Measurements from ENCODE around the gene ABLIM3.

The ABLIM3 gene

DNA sequence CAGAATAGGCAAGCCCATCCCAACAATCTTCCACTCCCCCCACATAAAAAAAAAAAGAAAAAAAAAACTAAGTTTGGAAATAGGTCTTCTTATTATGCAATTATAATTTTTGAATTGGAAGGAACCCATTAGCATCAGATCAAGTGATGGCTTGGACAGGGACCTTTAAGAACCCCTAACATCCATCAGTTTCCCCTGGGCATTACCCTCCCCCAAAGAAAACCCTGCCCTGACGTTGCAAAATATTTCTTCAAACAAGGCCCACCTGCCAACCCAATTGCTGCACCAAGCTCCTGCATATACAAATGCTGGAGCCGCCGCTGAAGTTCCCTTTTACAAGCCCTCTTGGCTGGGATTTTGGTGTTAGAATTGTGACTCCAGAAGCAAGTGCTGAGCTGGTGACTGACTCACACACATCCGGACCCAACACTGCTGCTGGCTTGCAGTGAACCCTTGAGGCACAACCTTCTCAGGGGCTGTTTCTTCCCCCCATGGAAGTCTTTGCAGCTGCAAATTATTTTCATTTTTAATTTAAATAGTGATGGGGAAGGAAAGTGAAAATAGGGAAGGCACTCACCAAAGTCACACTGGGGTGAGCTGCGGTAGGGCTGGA, 74.3 kb downstream of the ABLIM3 start:
- in situ Hi-C loops (cut with HindIII; ENCODE audit: low pct_ligation_motif_present, low sequenced_read_pairs): no loop called here
- Histone ChIP-seq H3K27ac (no peak overlapping the region), H3K36me3 (replicated peaks) (no peaks in the 10 kb centered on the region), H3K27me3 (replicated peaks) (no peaks in the 10 kb centered on the region), H3K4me3 (ENCODE audit: low read depth, low read length) (no peak overlapping the region)
- DNase-seq: peak; percentile 22
- no peak for TF ChIP-seq CTCF (IDR thresholded peaks at IDR 0.05; ENCODE audit: low read depth, low read length, missing control alignments)

- in situ Hi-C loops (cut with HindIII; ENCODE audit: low pct_ligation_motif_present, low sequenced_read_pairs): no loop called here
- Histone ChIP-seq H3K27ac (no peak overlapping the region), H3K36me3 (replicated peaks) (no peaks in the 10 kb centered on the region), H3K27me3 (replicated peaks) (no peaks in the 10 kb centered on the region), H3K4me3 (ENCODE audit: low read depth, low read length) (no peak overlapping the region)
- no peak for TF ChIP-seq CTCF (IDR thresholded peaks at IDR 0.05; ENCODE audit: low read depth, low read length, missing control alignments)
- DNase-seq: no peak
These were observed 75.2 kb downstream of the ABLIM3 start for GRCh38 chr5:149216496-149216895.

DNA sequence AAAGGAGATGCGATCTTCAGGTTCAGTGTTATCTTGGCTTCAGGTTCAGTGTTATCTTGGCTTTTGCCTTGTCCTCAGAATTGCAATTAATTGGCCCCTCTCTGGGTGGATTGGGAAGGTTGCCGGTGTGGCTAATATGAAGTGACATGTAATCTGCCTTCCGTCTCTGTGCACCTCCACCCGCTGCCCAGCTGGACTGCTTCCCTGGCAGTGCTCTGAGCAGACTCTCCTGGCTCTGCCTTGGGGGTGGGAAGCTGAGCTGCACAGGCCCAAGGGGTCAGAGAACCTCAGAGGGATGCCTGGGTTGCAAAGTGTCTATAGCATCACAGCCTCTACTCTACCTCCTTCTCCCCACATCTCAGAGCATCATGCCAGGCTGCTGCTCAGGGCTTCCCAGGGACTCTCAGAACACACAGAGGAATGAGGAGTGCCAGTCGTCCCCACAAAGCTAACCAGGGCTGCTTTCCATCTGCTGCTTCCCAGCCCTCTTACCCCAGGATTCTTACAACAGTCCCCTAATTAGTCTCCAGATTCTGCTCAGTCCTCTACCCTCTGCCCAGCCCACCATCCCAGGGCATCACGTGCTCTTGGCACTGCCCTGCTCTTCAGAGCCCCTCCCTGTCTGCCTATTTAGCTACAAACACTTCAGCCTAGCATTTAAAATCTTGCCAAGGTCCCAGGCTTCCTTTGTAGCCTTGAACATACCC, 76.0 kb downstream of the ABLIM3 start:
- Histone ChIP-seq H3K36me3 (replicated peaks) (no peaks in the 10 kb centered on the region), H3K27ac (no peak overlapping the region), H3K27me3 (replicated peaks) (no peaks in the 10 kb centered on the region), H3K4me3 (ENCODE audit: low read depth, low read length) (no peak overlapping the region)
- no peak for DNase-seq
- in situ Hi-C loops (cut with HindIII; ENCODE audit: low pct_ligation_motif_present, low sequenced_read_pairs): no loop called here
- TF ChIP-seq CTCF (IDR thresholded peaks at IDR 0.05; ENCODE audit: low read depth, low read length, missing control alignments): no peak

- DNase-seq: no peak
- H3K27me3 ChIP-seq (replicated peaks): no peaks in the 10 kb centered on the region
- TF ChIP-seq CTCF (IDR thresholded peaks at IDR 0.05; ENCODE audit: low read depth, low read length, missing control alignments): no peak
- in situ Hi-C loops (cut with HindIII; ENCODE audit: low pct_ligation_motif_present, low sequenced_read_pairs): no loop called here
- no peak overlapping the region for H3K27ac ChIP-seq
- H3K4me3 ChIP-seq (ENCODE audit: low read depth, low read length): no peak overlapping the region
- H3K36me3 ChIP-seq (replicated peaks): no peaks in the 10 kb centered on the region
These were observed 76.5 kb downstream of the ABLIM3 start for GRCh38 chr5:149217803-149218155.

DNA sequence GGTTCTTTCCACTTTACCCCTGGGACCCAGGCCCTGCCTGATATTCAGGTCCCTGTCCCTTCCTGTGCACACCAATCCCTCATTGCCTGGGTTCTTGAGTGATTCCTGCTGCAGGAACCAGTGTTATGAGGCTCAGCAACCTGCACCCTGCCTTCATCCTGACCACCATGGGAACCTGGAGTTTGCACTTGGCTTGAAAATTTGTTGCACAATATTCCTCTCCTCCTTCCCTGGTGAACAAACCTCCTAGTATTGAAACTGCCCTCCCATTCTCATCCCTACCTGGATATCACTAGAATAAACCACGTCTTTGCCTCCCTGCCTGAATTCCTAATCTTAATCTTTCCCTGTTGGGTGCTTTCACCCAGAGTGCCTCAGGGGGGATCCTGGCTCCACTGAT, 78.3 kb downstream of the ABLIM3 start:
- Histone ChIP-seq H3K27ac (no peak overlapping the region), H3K4me3 (ENCODE audit: low read depth, low read length) (no peak overlapping the region), H3K36me3 (replicated peaks) (no peaks in the 10 kb centered on the region), H3K27me3 (replicated peaks) (no peaks in the 10 kb centered on the region)
- in situ Hi-C loops (cut with HindIII; ENCODE audit: low pct_ligation_motif_present, low sequenced_read_pairs): no loop called here
- no peak for DNase-seq
- TF ChIP-seq CTCF (IDR thresholded peaks at IDR 0.05; ENCODE audit: low read depth, low read length, missing control alignments): no peak

DNA sequence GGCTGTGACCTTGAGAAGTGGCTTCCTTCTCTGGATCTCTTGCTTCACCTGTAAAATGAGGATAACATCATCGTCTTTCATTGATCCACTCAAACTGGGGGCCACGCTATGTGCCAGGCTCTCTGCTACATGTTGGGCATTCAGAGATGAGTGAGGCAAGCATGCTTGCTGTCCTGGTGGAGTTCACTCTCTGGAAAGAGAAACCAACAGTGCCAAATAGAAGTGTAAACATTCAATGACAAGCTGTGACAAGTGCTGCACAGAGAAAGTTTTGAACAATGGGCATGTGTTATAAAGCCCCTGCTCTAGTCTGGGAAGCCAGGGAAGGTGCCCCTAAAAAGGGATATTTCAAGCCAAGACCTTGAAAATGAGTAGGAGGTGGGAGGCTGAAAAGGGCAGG, 79.5 kb downstream of the ABLIM3 start:
- Histone ChIP-seq H3K36me3 (replicated peaks) (no peaks in the 10 kb centered on the region), H3K4me3 (ENCODE audit: low read depth, low read length) (no peak overlapping the region), H3K27ac (no peak overlapping the region), H3K27me3 (replicated peaks) (no peaks in the 10 kb centered on the region)
- no peak for DNase-seq
- no peak for TF ChIP-seq CTCF (IDR thresholded peaks at IDR 0.05; ENCODE audit: low read depth, low read length, missing control alignments)
- in situ Hi-C loops (cut with HindIII; ENCODE audit: low pct_ligation_motif_present, low sequenced_read_pairs): no loop called here
